Transverse colon (tissue), 4 donors: ENCODE results near the gene OR2T34. TPM values are rescaled to one million over a fixed set of nuclear protein-coding genes. Genes with fewer than 3 reads are reported as not detected.
"Not testable (repeated sequence)": the region's sequence is repeated elsewhere in the genome, so short reads cannot be mapped to it uniquely, and the experiment has no call there.

ENCODE experiments used
- DNase-seq: peaks from one replicate; pipeline ENCODE4 v3.0.0-alpha.2; 2019
- H3K27ac ChIP-seq, 4 donors: fragments of 200-600 bp; sonication (generic); 2 replicates each; pipeline ENCODE4 v1.5.1; 2016 to 2018; ENCODE audit warnings: inconsistent platforms in 4 of 4
- H3K27me3 ChIP-seq: fragments of 200-600 bp; sonication (generic); 2 replicates; pipeline ENCODE4 v1.5.1; 2017; ENCODE audit warnings: inconsistent platforms
- H3K36me3 ChIP-seq, 4 donors: fragments of 200-600 bp; sonication (generic); 2 replicates each; pipeline ENCODE4 v1.5.1; 2017 to 2019; ENCODE audit warnings: inconsistent platforms in 4 of 4
- H3K4me1 ChIP-seq, 4 donors: fragments of 200-600 bp; sonication (generic); 2 replicates each; pipeline ENCODE4 v1.5.1; 2017 to 2020; ENCODE audit warnings: inconsistent platforms in 4 of 4
- H3K4me3 ChIP-seq, 4 donors: fragments of 200-600 bp; sonication (generic); 1 replicate in 1 of 4; 2 replicates in 3 of 4; pipeline versions ENCODE4 v1.5.1 to v1.6.1; 2017 to 2019; ENCODE audit warnings: inconsistent platforms in 4 of 4
- H3K9me3 ChIP-seq, 2 donors: fragments of 200-600 bp; sonication (generic); 2 replicates each; pipeline ENCODE4 v1.5.1; 2017 to 2019; ENCODE audit warnings: inconsistent platforms in 2 of 2
- EP300 ChIP-seq: sonication (generic); formaldehyde crosslinking; IDR thresholded peaks from one replicate; pipeline ENCODE4 v1.6.1; 2017; ENCODE audit warnings: antibody characterized with exemption, low read depth
- POLR2A ChIP-seq: fragments of 450-650 bp; IDR thresholded peaks from one replicate; pipeline ENCODE4 v1.6.1; 2016; ENCODE audit warnings: antibody characterized with exemption, mild to moderate bottlenecking, moderate library complexity
- POLR2AphosphoS5 ChIP-seq, 3 donors: sonication (generic); formaldehyde crosslinking; IDR thresholded peaks; one replicate each; pipeline ENCODE4 v1.6.1; 2016; ENCODE audit warnings: antibody characterized with exemption in 3 of 3
- WGBS, 2 donors: methylation state at CpG; one replicate each; pipeline ENCODE4 v1.1.5; 2018; ENCODE audit warnings: low coverage in 1 of 2; 5-methylcytosine and 5-hydroxymethylcytosine counted together
- in situ Hi-C, 4 donors: fragments of 200-750 bp; cut with MboI; loops; one replicate each; pipeline versions ENCODE4 v1.15.0 to v1.15.1; 2017; ENCODE audit warnings: low sequenced_read_pairs in 3 of 4, low pct_ligation_motif_present in 1 of 4, low pct_unique_long_range_greater_than_20kb in 1 of 4
- intact Hi-C: fragments of 100-400 bp; cut with DNase I; formaldehyde crosslinking; loops from one replicate; pipeline ENCODE4 v1.15.1; 2023; ENCODE audit warnings: low total_unique reads
- total RNA-seq, 4 donors: library from RNA; depleted of rRNA; stranded (reverse); fragments of >200 nt; gene quantifications; one replicate each; pipeline ENCODE4 v1.1.0, GENCODE V29; 2016
- TF ChIP-seq, protein P1 (sequence below), 5 experiments: fragments of 200-600 bp in 3 of 5; fragments of 450-650 bp in 2 of 5; sonication (generic) in 3 of 5; IDR thresholded peaks; 1 replicate in 2 of 5; 2 replicates in 3 of 5; pipeline ENCODE4 v1.5.1; 2016 to 2017; ENCODE audit warnings: antibody characterized with exemption in 5 of 5, inconsistent platforms in 3 of 5, mild to moderate bottlenecking in 2 of 5, moderate library complexity in 1 of 5

OR2T34 gene, protein sequence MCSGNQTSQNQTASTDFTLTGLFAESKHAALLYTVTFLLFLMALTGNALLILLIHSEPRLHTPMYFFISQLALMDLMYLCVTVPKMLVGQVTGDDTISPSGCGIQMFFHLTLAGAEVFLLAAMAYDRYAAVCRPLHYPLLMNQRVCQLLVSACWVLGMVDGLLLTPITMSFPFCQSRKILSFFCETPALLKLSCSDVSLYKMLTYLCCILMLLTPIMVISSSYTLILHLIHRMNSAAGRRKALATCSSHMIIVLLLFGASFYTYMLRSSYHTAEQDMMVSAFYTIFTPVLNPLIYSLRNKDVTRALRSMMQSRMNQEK
- total RNA-seq, result not detected

DNA sequence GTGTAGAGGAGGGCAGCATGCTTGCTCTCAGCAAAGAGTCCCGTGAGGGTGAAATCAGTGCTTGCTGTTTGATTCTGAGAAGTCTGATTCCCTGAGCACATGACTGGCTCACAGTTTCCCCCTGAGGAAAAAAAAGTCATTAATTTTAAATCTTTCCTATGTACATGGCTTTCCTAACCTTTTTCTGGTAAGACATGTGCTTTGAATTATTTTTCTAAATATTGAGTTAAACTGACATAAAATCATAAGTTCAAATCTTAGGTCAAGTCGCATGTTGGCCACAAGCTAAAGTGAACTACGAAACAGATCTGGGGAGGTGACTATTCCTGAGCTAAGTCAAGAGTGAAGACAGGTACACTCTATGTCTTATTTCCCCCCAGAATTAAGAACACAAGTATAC is at the start of gene OR2T34:
TSS of gene OR2T34 (minus strand) at position 101 of the 400 bp plus-strand sequence. CDS start at position 101, 0 bp downstream.
- WGBS, 2 donors, result 89 to 100% methylated on average over 2 to 3 of the region's 3 CpGs
- H3K4me3 ChIP-seq, H3K27me3 ChIP-seq, in situ Hi-C loops, intact Hi-C loops, H3K4me1 ChIP-seq, H3K9me3 ChIP-seq, H3K27ac ChIP-seq, DNase-seq, H3K36me3 ChIP-seq: not testable (repeated sequence)

DNA sequence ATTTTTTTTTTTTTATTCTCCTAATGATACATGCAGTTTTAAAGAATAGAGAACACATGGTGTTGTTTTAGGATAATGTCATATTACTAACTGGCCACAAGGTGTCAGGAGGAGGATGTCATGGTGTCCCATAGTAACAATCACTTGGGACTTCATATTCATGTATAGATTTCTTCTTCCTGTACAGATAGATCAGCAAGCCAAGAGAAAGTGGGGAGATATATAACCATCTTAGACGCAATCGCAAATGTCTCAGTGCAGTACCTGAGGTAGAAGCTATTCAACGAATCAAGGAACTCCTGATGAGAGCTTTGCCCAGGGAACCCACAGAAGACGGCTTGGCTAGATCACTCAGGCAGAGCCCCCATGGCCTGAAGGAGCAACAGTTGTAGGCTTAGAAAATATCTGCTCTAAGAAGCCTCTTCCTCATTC is 48.0 kb upstream of the OR2T34 start:
- no peak for DNase-seq
- H3K4me1 ChIP-seq, result no peaks in the 10 kb centered on the region
- no peaks in the 10 kb centered on the region for H3K9me3 ChIP-seq
- H3K27ac ChIP-seq, result no peak overlapping the region
- WGBS, 2 donors, result 63% methylated on average over 4 of the region's 4 CpGs; no CpG with 5 or more reads in 1 of the 2 donors
- no peaks in the 10 kb centered on the region for H3K27me3 ChIP-seq
- intact Hi-C loops (no loop called here), in situ Hi-C loops (loop anchor here in 2 of 4 donors (10.0 kb wide), 1 partner anchor 62 kb away; no protein-coding TSS in a partner anchor)
- no peaks in the 10 kb centered on the region for H3K36me3 ChIP-seq
- no peak for TF ChIP-seq POLR2A
- TF ChIP-seq, protein P1, sequence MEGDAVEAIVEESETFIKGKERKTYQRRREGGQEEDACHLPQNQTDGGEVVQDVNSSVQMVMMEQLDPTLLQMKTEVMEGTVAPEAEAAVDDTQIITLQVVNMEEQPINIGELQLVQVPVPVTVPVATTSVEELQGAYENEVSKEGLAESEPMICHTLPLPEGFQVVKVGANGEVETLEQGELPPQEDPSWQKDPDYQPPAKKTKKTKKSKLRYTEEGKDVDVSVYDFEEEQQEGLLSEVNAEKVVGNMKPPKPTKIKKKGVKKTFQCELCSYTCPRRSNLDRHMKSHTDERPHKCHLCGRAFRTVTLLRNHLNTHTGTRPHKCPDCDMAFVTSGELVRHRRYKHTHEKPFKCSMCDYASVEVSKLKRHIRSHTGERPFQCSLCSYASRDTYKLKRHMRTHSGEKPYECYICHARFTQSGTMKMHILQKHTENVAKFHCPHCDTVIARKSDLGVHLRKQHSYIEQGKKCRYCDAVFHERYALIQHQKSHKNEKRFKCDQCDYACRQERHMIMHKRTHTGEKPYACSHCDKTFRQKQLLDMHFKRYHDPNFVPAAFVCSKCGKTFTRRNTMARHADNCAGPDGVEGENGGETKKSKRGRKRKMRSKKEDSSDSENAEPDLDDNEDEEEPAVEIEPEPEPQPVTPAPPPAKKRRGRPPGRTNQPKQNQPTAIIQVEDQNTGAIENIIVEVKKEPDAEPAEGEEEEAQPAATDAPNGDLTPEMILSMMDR (IDR thresholded peaks at IDR 0.05), result peak; percentile 41 to 62 (median 56)
- TF ChIP-seq POLR2AphosphoS5 (IDR thresholded peaks at IDR 0.05), result no peak
- no peak overlapping the region for H3K4me3 ChIP-seq

DNA sequence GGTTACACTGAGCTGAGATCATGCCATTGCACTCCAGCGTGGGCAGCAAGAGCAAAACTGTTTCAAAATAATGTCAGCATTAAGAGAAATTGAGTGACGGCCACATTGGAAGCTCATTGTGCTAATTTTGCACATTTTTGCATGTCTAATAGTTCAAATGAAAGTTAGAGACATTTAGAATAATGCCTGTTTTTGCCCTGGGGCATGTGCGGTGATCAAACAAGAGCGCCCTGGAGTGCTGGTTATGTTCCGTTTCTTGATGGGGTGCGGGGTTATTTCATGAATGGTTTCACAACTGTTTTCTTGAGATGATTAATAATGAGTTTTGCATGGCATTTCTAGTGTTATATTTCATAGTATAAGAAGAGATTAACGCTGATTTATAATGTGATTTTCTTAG is 47.2 kb upstream of the OR2T34 start:
- no peak for DNase-seq
- no peaks in the 10 kb centered on the region for H3K4me1 ChIP-seq
- no peaks in the 10 kb centered on the region for H3K9me3 ChIP-seq
- H3K27me3 ChIP-seq, result no peaks in the 10 kb centered on the region
- no peak for TF ChIP-seq EP300
- TF ChIP-seq, protein P1 (IDR thresholded peaks at IDR 0.05), result no peak
- no peak for TF ChIP-seq POLR2AphosphoS5 (IDR thresholded peaks at IDR 0.05)
- no peak for TF ChIP-seq POLR2A
- no peaks in the 10 kb centered on the region for H3K36me3 ChIP-seq
- no peak overlapping the region for H3K4me3 ChIP-seq
- 63 to 73% methylated on average over 7 of the region's 7 CpGs for WGBS, 2 donors
- no peak overlapping the region for H3K27ac ChIP-seq
- intact Hi-C loops, result no loop called here
- in situ Hi-C loops, result loop anchor here in 2 of 4 donors (10.0 kb wide), 1 partner anchor 63 kb away; no protein-coding TSS in a partner anchor

DNA sequence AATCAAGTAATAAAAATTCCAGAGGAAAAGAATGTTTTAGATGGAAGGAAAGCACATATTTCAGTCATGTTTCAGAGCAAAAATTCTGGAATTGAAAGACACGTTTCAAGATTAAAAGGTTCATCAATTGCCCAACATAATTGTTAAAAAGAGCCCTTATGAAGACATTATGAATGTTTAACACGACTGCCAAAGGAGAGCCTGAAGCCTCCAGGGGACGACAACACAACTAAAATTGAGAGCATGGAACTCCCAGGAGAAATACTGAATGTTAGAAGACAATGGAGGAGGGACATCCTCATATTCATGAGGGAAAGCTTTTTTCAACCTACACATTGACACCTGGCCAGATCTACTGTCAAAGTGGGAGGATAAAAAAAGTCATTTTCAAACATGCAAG is 44.3 kb upstream of the OR2T34 start:
- in situ Hi-C loops, result no loop called here
- 4 to 7% methylated on average over 3 of the region's 3 CpGs for WGBS, 2 donors
- DNase-seq, result peak; percentile 70

More for the DNA sequence above, 44.3 kb upstream of the OR2T34 start:
- H3K27me3 ChIP-seq, result no peaks in the 10 kb centered on the region
- intact Hi-C loops, result no loop called here
- H3K9me3 ChIP-seq, result no peaks in the 10 kb centered on the region
- H3K27ac ChIP-seq, result no peak overlapping the region
- no peak overlapping the region for H3K4me3 ChIP-seq
- no peak for TF ChIP-seq POLR2A
- TF ChIP-seq EP300, result no peak
- TF ChIP-seq POLR2AphosphoS5 (IDR thresholded peaks at IDR 0.05), result no peak
- TF ChIP-seq, protein P1 (IDR thresholded peaks at IDR 0.05), result peak in 4 of 5 experiments; percentile 44 to 61 (median 52)
- H3K36me3 ChIP-seq, result no peaks in the 10 kb centered on the region
- H3K4me1 ChIP-seq, result no peaks in the 10 kb centered on the region
